ENCODE measurements around the gene CDKL4.
A peak's percentile ranks its signal among the peaks of the same experiment; 100 is the strongest.
"Not testable (repeated sequence)": the region's sequence is repeated elsewhere in the genome, so short reads cannot be mapped to it uniquely, and the experiment has no call there.

The CDKL4 gene

DNA sequence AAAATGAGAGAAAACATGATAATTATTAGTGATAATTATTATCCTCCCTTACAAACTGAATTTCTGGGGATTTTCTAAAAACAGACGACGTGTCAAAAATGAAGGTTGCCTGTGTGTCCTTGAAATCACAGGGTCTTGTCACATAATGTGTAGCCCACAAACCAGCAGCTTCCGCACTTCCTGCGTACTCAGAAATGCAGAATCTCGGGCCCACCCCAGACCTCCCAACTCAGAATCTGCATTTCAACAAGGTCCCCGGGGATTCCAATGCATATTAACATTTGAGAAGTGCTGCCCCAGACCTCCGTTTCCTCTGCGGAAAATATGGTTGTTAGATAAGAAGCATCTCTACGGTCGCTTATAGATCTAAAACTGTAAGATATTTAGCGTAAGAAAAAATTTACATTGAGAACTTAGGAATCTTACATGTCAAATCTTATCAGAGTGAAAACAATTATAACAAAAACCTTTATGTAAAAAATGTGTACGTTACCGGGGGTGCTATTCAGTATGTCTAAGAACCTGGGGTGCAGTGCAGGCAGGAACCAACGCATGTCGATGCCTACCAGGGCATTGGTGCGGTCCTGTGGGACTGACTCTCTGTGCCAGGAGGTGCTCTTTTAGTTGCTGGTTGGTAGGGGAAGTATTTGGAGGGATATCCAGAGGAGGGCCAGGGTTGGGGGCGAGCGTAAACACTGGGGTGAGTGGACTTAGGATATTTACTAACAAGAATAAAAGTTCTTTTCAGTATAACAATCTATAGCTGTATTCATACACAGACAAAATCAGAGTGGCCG, 15.2 kb downstream of the CDKL4 start:
- DNase-seq = peak in 2 of 4 experiments; percentile 10 to 15

DNA sequence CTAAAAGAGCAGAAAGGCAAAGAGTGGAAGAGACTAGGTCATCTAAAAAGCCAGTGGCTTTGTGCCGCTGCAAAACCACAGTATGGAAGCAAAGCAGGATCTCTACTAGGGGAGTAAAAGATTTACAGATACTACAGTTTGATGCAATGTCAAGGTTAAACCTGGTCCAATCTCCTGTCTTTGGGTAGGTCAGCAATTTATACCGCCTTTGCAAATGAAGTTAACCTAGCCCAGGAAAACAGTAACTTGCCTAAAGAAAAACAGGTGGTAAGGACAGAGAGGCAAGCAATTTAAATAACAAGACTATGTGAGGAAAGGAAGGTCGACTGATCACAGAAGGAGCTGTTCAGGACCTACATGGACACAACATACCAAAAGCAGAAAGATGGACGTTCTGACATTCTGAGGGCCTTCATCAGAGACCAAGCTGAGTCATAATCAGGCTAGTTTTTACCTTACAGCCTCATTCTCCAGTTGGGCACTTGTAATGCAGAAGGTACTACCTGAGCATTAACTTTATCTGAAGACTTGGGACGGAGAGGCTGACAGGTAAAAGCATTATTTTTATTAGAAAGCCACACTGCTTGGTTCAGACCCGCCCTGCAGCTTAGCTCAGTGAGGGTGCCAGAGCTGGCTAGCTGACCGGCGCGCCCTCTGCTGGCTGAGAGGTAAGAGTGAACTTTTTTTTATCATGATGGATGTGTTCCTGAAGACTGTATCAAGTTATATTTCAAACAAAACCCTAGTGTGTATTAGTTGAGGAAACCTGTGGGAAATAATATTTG, 15.9 kb downstream of the CDKL4 start:
- peak; percentile 77 to 89 (median 84) for DNase-seq

DNA sequence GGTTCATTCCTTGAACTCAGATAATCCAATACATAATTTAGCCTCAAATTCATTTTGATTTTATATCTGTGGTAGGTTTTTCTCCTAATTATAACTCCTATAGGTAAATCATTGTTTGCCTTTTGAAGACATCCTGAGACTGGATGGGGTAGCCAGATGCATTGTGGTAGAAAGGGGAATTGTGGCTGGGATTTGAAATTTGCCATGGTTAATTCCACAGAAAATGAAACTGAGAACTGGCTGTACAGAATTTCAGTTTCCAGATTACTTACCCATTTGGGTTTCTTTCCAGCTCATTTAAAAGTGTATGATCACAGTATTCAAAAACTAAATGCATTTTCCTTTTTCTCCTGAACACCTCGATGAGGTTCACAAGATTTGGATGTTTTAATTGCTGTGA, 18.2 kb downstream of the CDKL4 start:
- no peak for DNase-seq

DNA sequence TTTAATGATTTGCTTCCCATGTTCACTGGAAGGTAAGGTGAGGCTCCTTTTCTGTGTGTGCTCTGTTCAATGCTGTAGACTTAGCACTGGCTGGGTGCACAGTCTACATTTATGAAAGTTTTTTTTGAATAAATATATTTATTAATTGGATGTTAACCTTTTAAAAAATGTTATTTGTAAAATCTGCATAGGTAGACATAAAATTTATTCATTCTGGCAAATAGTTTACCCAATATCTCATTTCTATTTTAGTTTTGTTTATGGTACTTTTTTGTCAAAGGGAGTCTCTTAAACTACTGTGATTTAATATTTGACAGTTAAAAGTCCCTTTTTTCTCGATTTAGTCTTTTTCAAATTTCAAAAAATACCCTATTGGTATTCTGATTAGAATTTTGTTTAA, 19.9 kb downstream of the CDKL4 start:
- DNase-seq = no peak

DNA sequence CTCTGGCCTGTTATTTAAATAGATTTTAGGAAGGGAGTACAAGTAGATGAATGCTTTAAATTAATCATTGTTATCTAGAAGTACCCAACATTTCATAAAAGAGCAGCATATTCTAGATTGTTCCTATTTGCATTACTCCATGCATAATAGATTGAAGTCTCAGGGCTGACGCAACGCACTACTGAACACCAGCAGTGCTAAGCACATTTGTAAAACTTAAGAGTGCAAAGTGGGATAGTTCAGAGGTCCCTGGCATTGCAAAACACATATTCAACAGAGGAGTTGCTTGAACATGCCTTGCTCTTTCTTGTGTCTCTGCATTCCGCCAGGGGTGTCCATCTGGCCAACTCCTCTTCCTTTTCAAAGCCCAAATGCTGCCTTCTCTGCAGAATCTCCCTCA, 22.3 kb downstream of the CDKL4 start:
- DNase-seq = no peak

DNA sequence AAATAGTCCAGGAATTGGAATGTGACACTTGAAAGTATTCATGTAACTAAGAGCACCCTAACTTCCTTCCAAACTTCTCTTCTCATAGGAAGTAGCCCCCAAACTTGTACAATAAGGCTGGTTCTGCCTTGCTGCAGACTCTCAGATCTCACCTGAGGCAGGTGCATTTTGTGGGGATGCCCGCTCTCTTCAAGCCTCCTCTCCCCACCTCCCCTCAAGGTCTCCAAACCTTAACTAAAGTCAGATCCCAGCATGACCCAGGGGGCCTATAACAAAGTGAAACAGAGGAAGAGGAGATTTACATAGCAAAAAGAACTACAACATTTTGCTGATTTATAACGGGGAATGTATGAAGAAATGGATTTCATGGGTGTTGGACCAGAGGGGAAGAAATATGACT, 23.6 kb downstream of the CDKL4 start:
- DNase-seq = no peak

DNA sequence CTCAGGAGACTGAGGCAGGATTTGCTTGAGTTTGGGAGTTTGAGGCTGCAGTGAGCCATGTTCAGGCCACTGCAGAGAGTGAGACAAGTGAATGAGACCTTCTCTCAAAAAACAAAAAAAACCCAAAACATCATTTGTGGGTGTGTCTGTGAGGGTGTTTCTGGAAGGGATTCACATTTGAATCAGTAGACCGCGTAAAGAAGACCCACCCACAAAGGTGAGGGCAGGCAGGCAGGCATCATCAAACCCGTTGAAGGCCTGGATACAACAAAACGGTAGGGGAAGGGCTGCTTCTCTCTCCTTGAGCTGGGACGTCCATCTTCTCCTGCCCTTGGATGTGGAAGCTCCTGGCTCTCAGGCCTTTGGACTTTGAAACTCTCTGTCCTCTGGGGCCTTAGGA, 25.4 kb downstream of the CDKL4 start:
- DNase-seq = no peak

DNA sequence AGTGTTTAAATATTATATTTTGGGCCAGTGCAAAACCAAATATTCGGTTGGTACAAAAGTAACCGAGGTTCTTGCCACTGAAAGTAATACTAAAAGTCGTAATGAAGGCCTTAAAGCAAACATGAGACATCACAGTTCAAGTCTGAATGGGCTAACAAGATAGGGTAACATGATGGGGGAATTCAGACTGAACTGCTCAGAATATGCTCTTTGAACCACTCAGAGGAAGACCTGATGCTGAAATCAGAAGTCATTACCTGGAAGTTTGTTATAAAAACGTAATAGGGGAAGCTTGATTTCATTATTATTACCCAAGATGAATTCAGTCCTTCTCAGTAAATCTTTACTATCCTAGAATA, 26.6 kb downstream of the CDKL4 start:
- no peak for DNase-seq

DNA sequence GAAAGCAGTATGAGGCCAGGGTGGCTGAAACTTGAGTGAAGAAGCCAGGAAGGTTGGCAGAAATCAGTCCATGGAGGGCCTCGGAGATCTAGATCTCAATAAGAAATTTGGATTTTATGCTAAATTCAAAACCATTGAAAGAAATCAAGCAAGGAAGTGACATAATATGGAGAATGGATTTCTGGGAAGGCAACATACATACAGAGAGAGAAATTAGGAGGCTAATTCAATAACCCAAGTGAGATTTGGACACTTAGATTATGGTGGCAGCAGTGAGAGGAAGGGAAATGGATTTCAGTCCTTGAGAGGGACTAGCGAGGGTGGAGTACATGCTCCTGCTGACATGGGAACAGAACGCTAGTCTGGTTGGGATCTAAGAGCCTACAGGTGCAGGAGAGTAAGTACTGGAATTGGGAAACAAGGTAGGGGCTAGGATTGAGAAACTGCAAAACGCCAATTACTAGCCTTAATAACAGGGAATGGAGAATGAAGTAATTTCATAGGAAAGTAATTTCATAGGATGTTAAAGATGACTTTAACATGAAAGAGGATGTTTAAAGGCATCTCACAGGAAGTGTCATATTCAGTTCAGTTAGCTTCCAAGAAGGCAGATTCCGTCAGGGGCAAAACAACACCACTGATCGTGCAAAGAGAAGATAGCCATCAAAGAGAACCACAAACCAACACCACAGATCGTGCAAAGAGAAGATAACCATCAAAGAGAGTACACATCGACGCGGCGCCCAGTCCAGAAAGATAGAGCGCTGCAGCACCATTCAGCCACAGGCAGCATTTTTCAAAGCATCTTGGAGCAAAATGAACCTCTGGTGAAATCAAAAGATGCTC, 27.2 kb downstream of the CDKL4 start:
- DNase-seq = no peak

DNA sequence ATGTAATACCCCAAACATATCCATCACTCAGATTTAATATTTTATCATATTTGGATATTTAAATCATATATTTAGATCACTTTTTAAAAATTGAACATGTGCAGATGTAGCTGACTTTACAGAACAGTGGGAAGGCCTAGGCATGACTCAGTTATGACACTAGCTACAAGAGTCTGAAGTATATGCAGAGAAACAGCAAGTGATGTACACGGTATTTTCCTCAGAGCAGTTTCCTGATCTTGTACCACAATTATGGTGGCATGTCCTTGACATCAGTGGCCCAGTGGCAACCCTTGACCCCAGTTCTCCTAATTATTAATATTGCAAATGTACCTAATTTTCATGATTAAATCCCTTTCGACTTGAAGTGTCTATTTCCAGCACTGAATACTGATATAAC, 28.2 kb downstream of the CDKL4 start:
- DNase-seq = no peak

DNA sequence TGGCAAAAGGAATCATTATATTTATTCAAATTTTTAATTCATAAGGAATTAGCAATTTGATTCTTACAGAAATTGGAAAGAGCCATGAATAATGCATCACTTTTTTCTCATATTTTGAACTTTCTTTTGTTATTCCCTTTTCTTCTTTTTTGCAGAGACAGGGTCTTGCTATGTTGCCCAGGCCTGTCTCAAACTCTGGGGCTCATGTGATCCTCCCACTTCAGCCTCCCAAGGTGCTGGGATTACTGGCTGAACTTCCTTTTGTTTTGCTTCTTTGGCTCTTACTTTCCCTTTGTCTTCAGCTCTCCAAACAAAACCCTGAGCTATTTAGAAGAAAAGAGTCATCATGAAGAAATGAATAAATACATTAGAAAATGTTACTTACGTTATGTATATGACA, 30.8 kb downstream of the CDKL4 start:
- no peak for DNase-seq

DNA sequence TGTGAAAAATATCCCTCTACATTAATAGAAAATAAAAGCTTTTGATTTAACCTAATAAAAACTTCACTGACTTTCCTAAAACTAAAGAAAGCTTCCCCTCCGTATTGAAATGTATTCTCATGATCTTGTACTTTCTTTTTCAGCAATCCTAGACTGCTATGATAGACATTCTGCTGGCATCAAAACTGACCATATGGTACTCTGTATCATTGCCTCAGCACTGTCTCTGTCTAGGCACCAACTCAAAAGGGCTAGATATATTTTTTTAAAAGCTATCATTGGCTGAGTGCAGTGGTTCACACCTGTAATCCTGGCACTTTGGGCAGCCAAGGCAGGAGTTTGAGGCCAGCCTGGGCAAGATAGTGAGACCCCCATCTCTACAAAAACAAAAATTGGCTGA, 32.9 kb downstream of the CDKL4 start:
- DNase-seq = no peak

DNA sequence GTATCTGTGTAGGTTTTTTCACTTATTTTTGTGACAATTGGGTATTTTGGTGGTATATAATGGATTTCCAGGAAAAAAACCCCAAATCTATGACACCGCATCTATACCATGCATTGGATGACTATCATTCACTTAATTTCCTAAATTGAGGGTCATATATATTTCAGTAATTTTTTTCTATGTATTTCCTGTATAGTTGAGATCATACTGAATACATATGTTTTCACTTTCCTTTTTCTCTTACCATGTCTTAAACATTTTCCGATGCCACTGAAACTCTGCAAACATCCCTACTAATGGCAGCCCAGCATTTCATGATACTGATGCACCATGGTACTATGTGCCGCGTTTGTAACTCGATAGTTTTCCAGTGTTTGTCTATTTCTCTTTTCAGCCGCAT, 40.4 kb downstream of the CDKL4 start:
- DNase-seq = no peak

DNA sequence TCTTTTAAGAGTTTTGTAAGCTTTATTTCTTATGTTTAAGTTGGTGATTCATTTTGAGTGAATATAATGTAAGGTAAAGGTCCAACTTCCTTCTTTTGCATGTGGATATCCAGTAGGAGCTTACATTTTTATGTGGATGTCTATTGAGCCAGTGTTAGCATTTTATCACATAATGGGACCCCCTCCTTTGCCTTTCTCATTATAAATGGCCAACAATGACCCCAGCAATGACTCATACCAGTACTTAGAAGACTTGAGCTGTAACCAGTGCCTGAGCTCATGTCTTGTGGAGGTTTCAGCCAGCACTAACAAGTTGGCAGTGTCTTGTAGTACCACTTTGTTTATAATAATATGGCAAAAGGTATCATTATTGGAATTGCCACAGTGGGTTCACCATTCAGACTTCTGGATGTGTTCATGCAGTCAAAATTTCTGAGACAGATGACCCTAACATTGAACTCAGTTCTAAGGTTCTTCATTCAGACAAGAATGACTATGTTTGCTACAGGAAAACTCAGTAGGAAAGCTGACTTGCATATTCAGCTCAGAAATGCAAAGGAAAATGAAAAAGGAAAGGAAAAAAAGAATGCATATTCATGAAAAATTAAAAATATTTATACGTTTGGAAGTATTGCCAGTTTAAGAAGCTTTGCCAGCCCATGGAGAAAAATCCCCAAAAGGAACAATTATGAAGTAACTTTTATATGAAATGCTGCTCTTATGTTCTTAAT, 41.0 kb downstream of the CDKL4 start:
- DNase-seq = peak in 1 of 4 experiments; percentile 4

DNA sequence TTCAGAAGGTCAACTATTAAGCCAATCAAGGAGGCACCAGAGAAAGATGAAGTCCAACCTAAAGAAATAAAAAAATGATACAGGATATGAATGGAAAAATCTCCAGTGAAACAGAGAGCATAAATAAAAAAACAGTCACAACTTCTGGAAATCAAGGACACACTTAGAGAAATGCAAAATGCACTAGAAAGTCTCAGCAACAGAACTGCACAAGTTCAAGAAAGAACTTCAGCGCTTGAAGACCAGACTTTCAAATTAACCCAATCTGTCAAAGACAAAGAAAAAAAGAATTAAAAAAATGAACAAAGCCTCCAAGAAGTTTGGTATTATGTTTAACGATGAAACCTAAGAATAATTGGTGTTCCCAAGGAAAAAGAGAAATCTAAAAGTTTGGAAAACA, 46.8 kb downstream of the CDKL4 start:
- not testable (repeated sequence) for DNase-seq

DNA sequence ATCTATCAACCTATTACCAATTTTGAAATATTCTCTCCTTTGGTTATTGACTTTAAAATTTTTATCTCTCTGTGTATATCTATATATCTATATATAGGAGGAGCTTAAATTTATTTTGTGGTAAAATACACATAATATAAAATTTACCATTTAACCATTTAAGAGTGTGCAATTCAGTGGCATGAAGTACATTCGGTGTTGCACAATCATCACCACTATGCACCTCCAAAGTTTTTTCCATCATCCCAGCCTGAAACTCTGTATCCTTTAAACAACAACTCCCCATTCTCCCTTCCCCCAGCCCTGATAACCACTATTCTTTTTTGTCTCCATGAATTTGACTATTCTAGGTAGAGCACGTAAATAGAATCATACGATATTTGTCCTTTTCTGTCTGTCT, 49.1 kb downstream of the CDKL4 start:
- DNase-seq = no peak

DNA sequence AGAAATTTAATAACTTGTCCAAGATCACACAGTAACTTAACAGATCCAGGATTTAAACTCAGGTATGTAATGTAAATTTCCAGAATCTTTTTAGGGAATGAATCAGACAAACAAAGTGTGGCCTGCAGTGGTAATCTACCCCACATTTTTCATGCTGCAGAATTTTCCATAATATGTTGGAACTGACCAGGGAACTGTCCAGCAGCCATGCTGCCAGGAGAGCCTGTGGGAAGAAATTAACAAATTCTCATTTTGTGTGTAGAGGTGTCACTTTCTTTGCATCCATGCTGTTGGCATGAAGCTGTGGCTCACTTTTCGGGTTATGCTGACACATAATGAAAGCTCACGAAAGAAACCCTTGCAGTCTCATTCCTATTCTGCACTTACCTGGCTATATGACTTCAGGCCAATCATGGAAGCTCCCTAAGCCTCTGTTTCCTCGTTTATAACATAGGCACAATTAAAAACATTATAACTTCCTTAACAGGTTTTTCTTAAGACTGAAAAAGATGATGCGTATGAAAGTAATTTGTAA, 54.7 kb downstream of the CDKL4 start:
- DNase-seq = no peak

DNA sequence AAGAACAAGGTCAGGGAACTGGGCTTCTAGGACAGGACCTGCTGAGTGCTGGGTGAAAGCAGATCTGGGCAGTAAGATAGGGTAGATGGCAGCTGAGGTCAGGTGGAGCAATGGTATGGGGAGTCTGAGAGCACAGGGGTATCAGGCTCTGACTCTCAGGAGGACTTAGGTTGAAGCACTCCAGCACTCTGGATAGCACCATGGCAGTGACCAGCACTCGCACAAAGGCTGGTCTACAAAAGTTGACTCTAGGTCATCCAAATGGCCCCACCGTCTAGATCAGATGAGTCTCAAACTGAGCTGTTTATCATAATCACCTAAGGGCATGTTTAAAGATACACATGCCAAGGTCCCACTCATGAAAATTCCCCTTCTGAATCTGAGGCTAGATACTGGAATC, 60.1 kb downstream of the CDKL4 start:
- no peak for DNase-seq

DNA sequence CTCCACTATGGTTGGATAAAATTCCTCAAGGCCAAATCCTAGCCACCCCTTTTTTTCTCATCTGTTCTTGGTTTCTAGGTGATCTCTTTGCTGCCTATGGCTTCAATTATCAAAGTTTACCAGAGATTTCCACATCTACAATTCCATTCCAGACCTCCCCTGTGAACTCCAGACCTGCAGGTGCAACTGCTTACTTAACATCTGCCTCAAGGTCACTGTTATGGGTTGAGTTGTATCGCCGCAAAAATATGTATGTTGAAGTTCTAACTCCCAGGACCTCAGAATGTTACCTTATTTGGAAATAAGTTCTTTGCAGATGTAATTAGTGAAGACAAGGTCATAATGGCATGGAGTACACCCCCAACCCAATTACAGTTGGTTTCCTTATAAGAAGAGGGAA, 62.5 kb downstream of the CDKL4 start:
- DNase-seq = no peak

DNA sequence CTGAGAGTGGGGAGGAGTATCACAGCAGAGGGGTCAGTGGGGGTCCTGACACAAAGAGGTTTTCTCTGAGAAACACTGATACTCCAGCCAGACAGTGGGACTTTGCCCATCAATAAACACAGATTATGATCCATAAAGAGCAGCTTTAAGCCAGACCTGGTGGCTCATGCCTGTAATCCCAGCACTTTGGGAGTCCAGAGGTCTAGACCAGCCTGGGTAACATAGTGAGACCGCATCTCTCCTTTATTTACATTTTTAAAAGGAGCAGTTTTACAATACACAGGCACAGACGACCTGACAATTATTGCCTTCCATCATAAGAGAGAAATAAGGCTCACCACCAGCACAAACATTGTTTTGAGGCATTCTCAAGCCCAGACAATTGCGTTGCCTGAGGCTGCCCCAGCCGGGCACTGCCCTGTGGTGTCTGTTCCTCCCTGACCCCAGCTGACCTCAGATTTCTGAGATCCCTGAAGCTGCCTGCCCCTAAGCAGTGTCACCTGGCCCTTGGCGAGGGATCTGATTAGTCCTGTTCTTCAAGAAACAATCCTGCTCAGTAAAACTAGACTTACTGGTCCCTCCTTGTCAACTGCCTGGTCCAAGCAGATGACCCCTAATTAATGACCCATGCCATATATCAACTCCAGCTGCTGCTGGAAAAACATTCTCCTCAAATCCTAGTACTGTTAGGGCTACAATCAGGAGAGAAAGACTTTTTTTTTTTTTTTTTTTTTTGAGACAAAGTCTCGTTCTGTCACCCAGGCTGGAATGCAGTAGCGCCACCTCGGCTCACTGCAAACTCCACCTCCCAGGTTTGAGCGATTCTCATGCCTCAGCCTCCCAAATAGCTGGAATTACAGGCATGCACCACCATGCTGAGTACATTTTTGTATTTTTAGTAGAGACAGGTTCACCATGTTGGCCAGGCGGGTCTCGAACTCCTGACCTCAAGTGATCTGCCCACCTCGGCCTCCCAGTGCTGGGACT, 63.5 kb downstream of the CDKL4 start:
- DNase-seq = no peak

DNA sequence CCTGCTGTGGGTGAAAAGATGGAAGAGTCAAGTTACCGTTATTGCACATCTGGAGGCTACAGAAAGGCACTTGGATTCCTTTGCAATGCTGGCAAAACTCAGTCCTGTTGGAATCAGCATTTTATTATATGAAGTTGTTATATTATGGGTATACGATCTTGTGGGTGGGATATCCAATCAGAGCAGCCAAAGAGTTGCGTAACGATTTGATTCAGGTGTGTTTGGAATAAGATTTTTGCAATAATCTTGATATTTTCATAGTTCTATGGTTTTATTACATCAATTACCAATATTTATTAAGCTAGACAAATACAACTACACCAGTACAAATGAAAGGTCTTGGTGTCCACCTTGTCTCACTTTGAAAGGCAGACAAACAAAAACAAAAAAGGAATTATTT, 65.0 kb downstream of the CDKL4 start:
- no peak for DNase-seq

Data from suppressor macrophage (primary cell).